Measurements from ENCODE around the gene WNT7B.

Gene WNT7B

DNA sequence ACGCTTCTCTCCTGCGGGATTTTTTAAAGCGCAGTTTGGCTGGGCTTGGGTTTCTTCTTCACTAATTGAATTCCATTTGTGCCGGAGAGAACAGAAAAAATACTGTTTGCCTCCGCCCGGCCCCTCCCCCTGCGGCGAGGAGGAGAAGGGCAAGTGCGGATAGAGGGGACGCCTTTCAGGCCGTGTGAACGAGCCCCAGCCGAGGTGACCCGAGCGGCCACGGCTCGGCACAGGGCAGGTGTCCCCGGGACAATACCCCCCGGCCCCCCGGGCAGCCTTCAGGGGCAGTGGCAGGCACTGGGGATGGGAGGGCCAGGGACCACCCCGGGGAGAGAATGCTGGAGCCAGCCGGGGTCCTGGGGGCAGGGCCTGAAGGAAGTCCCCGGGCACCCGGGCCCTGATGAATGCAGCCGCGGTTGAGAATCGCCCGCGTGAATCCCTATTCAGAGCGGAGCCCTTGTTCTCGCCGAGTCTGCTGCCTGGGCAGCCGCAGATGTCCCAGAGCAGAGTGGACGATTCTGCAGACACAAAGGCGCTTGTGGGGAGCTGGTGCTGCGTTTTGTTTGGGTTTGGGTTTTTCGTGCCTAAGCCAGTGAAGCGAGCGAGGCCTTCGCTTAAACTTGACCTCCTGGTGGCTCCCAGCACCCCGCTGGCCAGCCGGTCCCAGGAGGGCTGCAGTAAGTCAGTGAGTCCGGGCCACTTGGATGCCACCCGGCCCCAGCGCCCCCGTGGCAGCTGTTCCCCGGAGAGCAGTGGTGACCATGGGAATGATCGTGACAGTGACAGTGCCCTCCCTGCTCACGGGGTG lies 96.0 kb downstream of the WNT7B start:
- no peak for DNase-seq (ENCODE audit: extremely low spot score)
- CTCF ChIA-PET: interaction anchor here (8.5 kb wide), 1 partner anchor 17 kb away, joined by 47 read pairs; no protein-coding TSS in a partner anchor
- TF ChIP-seq, protein P1, sequence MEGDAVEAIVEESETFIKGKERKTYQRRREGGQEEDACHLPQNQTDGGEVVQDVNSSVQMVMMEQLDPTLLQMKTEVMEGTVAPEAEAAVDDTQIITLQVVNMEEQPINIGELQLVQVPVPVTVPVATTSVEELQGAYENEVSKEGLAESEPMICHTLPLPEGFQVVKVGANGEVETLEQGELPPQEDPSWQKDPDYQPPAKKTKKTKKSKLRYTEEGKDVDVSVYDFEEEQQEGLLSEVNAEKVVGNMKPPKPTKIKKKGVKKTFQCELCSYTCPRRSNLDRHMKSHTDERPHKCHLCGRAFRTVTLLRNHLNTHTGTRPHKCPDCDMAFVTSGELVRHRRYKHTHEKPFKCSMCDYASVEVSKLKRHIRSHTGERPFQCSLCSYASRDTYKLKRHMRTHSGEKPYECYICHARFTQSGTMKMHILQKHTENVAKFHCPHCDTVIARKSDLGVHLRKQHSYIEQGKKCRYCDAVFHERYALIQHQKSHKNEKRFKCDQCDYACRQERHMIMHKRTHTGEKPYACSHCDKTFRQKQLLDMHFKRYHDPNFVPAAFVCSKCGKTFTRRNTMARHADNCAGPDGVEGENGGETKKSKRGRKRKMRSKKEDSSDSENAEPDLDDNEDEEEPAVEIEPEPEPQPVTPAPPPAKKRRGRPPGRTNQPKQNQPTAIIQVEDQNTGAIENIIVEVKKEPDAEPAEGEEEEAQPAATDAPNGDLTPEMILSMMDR (IDR thresholded peaks at IDR 0.05; ENCODE audit: control extremely low read depth, extremely low read depth, low read depth, missing control alignments): no peak
- POLR2A ChIA-PET: no interaction called here

GRCh38 chr22:45880091-45880715 lies 96.8 kb downstream of the WNT7B start:
- TF ChIP-seq, protein P1 (IDR thresholded peaks at IDR 0.05; ENCODE audit: control extremely low read depth, extremely low read depth, low read depth, missing control alignments): no peak
- ChIA-PET CTCF (interaction anchor here (8.5 kb wide), 1 partner anchor 17 kb away, joined by 47 read pairs; no protein-coding TSS in a partner anchor), POLR2A (no interaction called here)
- no peak for DNase-seq (ENCODE audit: extremely low spot score)

GRCh38 chr22:45879552-45879949 lies 97.4 kb downstream of the WNT7B start:
- ChIA-PET POLR2A (no interaction called here), CTCF (interaction anchor here (1.1 to 8.5 kb wide), 2 partner anchors 9 to 16 kb away, joined by 3 to 47 read pairs; no protein-coding TSS in a partner anchor)
- no peak for DNase-seq (ENCODE audit: extremely low spot score)
- TF ChIP-seq, protein P1 (IDR thresholded peaks at IDR 0.05; ENCODE audit: control extremely low read depth, extremely low read depth, low read depth, missing control alignments): no peak

DNA sequence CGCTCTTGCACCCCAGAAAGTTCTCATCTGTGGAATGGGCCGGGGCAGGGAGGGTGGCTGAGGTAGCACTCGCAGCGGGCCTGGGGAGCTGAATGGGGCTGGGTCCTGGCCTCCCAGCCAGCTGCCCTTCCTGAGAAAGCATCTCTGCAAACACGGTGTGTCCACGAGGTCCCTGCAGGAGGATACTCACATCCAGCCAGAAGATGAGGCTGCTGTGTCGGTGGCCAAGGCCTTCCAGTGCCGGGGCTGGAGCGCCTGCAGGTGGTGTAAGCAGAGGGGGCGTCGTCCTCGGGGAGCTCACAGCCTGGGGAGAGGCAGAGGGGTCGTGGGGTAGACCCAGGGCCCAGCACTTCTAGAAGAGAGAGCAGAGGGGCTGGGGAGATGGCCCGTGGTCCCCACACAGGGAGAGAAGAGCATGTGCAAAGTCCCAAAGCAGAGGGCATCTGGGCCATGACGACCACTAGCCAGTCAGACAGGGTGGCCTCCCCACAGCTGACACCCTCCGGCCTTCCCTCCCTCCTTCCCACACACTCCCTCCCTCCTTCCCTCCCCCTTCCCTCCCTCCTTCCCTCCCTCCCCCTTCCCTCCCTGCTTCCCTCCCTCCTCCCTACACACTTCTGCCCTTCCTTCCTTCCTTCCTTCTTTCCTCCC lies 97.9 kb downstream of the WNT7B start:
- POLR2A ChIA-PET: no interaction called here
- CTCF ChIA-PET: interaction anchor here (1.1 to 8.5 kb wide), 2 partner anchors 9 to 15 kb away, joined by 3 to 47 read pairs; no protein-coding TSS in a partner anchor
- no peak for DNase-seq (ENCODE audit: extremely low spot score)
- TF ChIP-seq, protein P1 (IDR thresholded peaks at IDR 0.05; ENCODE audit: control extremely low read depth, extremely low read depth, low read depth, missing control alignments): no peak

- no peak for DNase-seq (ENCODE audit: extremely low spot score)
- TF ChIP-seq, protein P1 (IDR thresholded peaks at IDR 0.05; ENCODE audit: control extremely low read depth, extremely low read depth, low read depth, missing control alignments): no peak
- ChIA-PET CTCF (interaction anchor here (1.1 to 8.5 kb wide), 2 partner anchors 10 to 15 kb away, joined by 3 to 47 read pairs; no protein-coding TSS in a partner anchor), POLR2A (no interaction called here)
Observed at GRCh38 chr22:45878051-45878781, 98.7 kb downstream of the WNT7B start.

- ChIA-PET CTCF (interaction anchor here (8.5 kb wide), 1 partner anchor 14 kb away, joined by 47 read pairs; no protein-coding TSS in a partner anchor), POLR2A (no interaction called here)
- TF ChIP-seq, protein P1 (IDR thresholded peaks at IDR 0.05; ENCODE audit: control extremely low read depth, extremely low read depth, low read depth, missing control alignments): no peak
- DNase-seq (ENCODE audit: extremely low spot score): no peak
Observed at GRCh38 chr22:45877651-45878050, 99.3 kb downstream of the WNT7B start.
